ENCODE data around the gene AUTS2. TPM values are rescaled to one million over a fixed set of nuclear protein-coding genes. Genes with fewer than 3 reads are reported as not detected.
A peak's percentile ranks its signal among the peaks of the same experiment; 100 is the strongest.

AUTS2 gene
- total and polyA plus RNA-seq, 4 experiments from 2014 or later = 3.4 to 35.2 (median 25.5) TPM

DNA sequence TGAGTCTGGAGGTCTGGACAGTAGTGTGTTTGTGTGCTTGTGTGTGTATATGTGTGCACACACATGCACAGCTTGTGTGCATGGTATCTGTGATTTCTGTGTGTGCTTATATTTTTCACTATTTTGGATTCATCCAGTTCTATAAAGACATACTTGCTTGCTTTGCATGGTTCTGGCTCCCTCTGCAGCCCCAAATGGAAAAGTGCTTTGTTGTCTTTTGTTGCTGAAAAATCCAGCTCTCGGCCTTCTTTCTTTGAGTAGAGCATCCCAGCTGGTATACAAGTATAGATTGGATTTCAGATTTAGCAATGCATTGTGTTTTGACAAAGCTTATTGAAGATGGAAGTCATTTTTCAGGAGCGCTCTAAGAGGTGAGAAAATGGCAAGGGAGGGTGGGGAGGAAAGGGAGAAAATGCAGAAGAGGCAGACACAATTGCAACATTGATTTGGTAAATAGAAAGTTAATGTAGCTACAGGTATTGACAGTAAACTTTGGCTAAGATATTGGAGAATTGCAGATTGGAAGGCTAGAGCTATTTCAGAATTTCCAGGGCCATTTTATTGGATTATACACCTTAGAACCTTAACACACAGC lies 333.9 kb downstream of the AUTS2 start:
- no peak overlapping the region for H3K27ac Mint-ChIP-seq
- Histone ChIP-seq H3K36me3 (ENCODE audit: insufficient read depth, low read length) (no peaks in the 10 kb centered on the region), H3K9me3 (ENCODE audit: control insufficient read depth in 1 of 2, low read length in 2 of 2) (no peaks in the 10 kb centered on the region), H3K27ac (ENCODE audit: low read depth, low read length) (no peak overlapping the region), H3K4me3 (ENCODE audit: low read length in 2 of 2) (no peak overlapping the region), H3K27me3 (ENCODE audit: insufficient read depth, low read length) (no peaks in the 10 kb centered on the region), H3K4me1 (ENCODE audit: insufficient read depth, low read length) (no peaks in the 10 kb centered on the region)
- no peaks in the 10 kb centered on the region for H3K36me3 Mint-ChIP-seq
- H3K27me3 Mint-ChIP-seq = no peaks in the 10 kb centered on the region
- no peak for DNase-seq
- H3K4me3 Mint-ChIP-seq = no peak overlapping the region
- CTCF ChIA-PET (ENCODE audit: partially characterized antibody) = no interaction called here
- POLR2A ChIA-PET (ENCODE audit: partially characterized antibody) = no interaction called here
- peaks cover 0 to 8% (median 0%) of the 10 kb centered on the region in 8 donors for H3K9me3 Mint-ChIP-seq
- no peaks in the 10 kb centered on the region for H3K4me1 Mint-ChIP-seq
- intact Hi-C loops (cut with micrococcal nuclease) = no loop called here

DNA sequence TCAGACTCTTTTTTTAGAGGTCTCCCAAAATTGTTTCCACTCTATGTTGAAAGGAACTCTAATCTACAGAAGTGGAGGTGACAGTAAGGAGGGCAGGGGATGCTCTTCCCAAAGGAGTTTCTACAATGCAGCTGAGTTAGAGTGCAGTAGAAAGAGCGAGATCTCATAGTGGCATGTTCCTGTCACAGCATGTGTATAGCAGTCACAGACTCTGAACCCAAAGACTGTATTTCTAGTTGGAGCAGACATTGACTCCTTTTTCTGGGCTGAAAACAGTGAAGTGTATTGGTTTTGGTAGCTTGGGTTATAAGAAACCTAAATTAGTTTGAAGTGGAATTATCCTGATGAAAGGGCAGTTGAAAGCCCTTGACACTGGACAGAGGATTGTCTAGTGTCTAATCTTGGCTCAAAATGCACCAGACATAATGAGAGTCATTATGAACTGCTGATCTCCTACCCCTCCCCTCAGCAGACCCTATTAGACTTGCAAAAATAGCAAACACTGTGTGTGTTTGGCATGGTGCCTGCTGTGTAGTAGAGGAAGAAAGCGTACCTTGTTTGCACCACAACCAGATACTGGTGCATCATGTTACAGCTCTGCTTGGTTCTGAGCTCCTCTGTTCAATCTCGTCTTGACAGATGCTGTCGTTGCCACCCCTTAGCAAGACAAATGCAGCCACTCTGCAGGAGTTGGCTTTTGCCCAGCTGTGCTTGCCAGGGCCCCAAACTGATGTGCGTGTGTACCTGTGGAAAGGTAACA lies 336.0 kb downstream of the AUTS2 start:
- H3K36me3 Mint-ChIP-seq = no peaks in the 10 kb centered on the region
- Histone ChIP-seq H3K4me1 (ENCODE audit: insufficient read depth, low read length) (no peaks in the 10 kb centered on the region), H3K27ac (ENCODE audit: low read depth, low read length) (no peak overlapping the region), H3K4me3 (ENCODE audit: low read length in 2 of 2) (no peak overlapping the region), H3K27me3 (ENCODE audit: insufficient read depth, low read length) (no peaks in the 10 kb centered on the region), H3K36me3 (ENCODE audit: insufficient read depth, low read length) (no peaks in the 10 kb centered on the region), H3K9me3 (ENCODE audit: control insufficient read depth in 1 of 2, low read length in 2 of 2) (no peaks in the 10 kb centered on the region)
- CTCF ChIA-PET (ENCODE audit: partially characterized antibody) = no interaction called here
- POLR2A ChIA-PET (ENCODE audit: partially characterized antibody) = no interaction called here
- no peak for DNase-seq
- H3K9me3 Mint-ChIP-seq = peaks cover 0 to 5% (median 0%) of the 10 kb centered on the region in 8 donors
- H3K4me3 Mint-ChIP-seq = no peak overlapping the region
- H3K27me3 Mint-ChIP-seq = no peaks in the 10 kb centered on the region
- H3K4me1 Mint-ChIP-seq = no peaks in the 10 kb centered on the region
- H3K27ac Mint-ChIP-seq = no peak overlapping the region
- intact Hi-C loops (cut with micrococcal nuclease) = no loop called here

DNA sequence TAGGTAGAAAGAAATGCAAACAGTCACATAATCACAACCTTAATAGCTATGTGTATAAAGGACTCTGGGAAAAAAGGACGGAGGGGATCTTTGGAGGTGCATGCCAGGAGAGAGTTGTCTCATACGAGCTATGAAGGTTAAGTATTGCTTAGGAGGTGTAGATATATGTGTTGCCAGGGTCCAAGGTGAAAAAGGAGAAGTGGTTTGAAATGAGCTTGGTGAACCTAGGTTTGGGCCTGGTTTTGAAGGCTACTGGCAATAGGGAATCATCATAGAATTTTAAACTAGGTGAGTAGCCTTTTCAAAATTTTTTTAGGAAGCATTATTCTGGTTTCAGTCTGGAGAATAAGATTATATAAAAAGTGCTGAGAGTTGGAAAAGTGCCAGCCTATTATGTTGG lies 336.8 kb downstream of the AUTS2 start:
- H3K4me3 Mint-ChIP-seq = no peak overlapping the region
- Histone ChIP-seq H3K36me3 (ENCODE audit: insufficient read depth, low read length) (no peaks in the 10 kb centered on the region), H3K27ac (ENCODE audit: low read depth, low read length) (no peak overlapping the region), H3K4me1 (ENCODE audit: insufficient read depth, low read length) (no peaks in the 10 kb centered on the region), H3K27me3 (ENCODE audit: insufficient read depth, low read length) (no peaks in the 10 kb centered on the region), H3K9me3 (ENCODE audit: control insufficient read depth in 1 of 2, low read length in 2 of 2) (no peaks in the 10 kb centered on the region), H3K4me3 (ENCODE audit: low read length in 2 of 2) (no peak overlapping the region)
- POLR2A ChIA-PET (ENCODE audit: partially characterized antibody) = no interaction called here
- H3K27ac Mint-ChIP-seq = no peak overlapping the region
- no peak for DNase-seq
- H3K9me3 Mint-ChIP-seq = peaks cover 0 to 5% (median 0%) of the 10 kb centered on the region in 8 donors
- no peaks in the 10 kb centered on the region for H3K27me3 Mint-ChIP-seq
- intact Hi-C loops (cut with micrococcal nuclease) = no loop called here
- CTCF ChIA-PET (ENCODE audit: partially characterized antibody) = no interaction called here
- no peaks in the 10 kb centered on the region for H3K4me1 Mint-ChIP-seq
- no peaks in the 10 kb centered on the region for H3K36me3 Mint-ChIP-seq

DNA sequence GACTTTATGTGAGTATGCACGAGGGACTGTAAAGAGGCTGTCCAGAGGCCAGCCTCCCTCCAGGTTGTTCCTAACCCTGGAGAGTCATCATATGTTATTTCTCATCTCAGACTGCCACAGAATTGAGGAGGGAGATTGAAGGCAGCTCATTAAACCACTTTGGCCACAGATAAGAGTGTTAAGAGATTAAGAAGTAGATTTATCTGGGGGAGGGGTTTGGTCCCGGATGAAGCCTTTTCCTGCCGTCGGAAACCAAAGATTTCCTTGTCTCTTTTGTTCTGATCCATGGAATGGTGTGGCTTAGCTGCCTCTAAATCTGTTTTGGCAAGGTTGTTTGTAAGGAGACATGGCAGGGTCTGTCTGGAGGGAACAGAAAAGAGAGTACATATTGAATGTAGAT lies 338.8 kb downstream of the AUTS2 start:
- Histone ChIP-seq H3K27me3 (ENCODE audit: insufficient read depth, low read length) (no peaks in the 10 kb centered on the region), H3K36me3 (ENCODE audit: insufficient read depth, low read length) (no peaks in the 10 kb centered on the region), H3K4me1 (ENCODE audit: insufficient read depth, low read length) (no peaks in the 10 kb centered on the region), H3K27ac (ENCODE audit: low read depth, low read length) (no peak overlapping the region), H3K4me3 (ENCODE audit: low read length in 2 of 2) (no peak overlapping the region), H3K9me3 (ENCODE audit: control insufficient read depth in 1 of 2, low read length in 2 of 2) (no peaks in the 10 kb centered on the region)
- ChIA-PET POLR2A (ENCODE audit: partially characterized antibody) (no interaction called here), CTCF (ENCODE audit: partially characterized antibody) (no interaction called here)
- no peaks in the 10 kb centered on the region for H3K36me3 Mint-ChIP-seq
- intact Hi-C loops (cut with micrococcal nuclease) = no loop called here
- H3K27ac Mint-ChIP-seq = no peak overlapping the region
- H3K4me1 Mint-ChIP-seq = peaks cover 0 to 9% (median under 1%) of the 10 kb centered on the region in 4 donors
- peaks cover 0 to 5% (median 0%) of the 10 kb centered on the region in 8 donors for H3K9me3 Mint-ChIP-seq
- H3K4me3 Mint-ChIP-seq = no peak overlapping the region
- peaks cover 0 to 1% of the 10 kb centered on the region in 2 donors for H3K27me3 Mint-ChIP-seq
- DNase-seq = no peak

DNA sequence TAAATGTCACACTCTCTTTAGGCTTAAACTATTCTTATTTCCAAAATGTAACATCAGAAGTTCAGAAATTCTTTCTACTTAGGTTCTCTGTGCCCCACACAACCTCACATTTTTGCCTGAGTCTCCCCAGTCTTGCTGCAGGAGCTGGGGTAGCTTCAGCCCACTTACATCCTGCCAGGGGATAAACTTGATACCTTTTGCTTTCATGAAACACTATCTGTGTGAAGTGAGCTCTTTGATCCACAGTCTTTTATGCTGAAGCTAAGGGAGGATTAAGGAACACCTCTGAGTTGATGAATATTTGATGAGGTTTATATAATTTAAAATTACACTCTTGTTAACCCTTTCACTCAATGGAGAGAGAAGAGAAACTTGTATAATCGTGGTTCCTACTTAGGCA lies 341.0 kb downstream of the AUTS2 start:
- intact Hi-C loops (cut with micrococcal nuclease) = no loop called here
- no peak for DNase-seq

DNA sequence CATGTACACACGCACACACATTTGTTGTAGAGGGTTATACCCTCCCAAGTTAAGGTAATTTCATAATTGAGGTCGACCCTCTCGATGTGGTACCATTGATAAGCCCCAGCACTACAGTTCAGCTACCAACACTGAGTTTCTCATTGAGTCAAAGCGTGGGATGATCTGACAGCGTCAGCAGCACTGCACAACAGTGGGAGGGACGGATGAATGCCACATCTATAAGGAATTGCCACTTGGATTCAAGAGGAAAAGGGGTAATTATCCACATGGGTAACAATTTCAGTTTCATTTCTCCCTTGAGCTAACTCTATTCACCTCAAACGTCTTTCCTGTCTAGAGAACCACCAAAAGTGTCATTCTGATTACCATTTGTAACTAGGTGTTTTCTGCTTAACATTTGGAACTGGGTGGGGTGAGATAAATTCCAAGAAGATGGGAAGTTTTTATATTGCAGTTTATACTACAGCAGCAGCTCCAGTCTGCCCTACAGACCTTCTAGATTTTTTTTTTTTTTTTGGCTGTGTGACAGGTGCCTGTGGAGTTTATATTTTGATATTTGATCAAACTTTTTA lies 342.9 kb downstream of the AUTS2 start:
- Histone ChIP-seq H3K4me1 (ENCODE audit: insufficient read depth, low read length) (no peaks in the 10 kb centered on the region), H3K4me3 (ENCODE audit: low read length in 2 of 2) (no peak overlapping the region), H3K36me3 (ENCODE audit: insufficient read depth, low read length) (no peaks in the 10 kb centered on the region), H3K27me3 (ENCODE audit: insufficient read depth, low read length) (no peaks in the 10 kb centered on the region), H3K27ac (ENCODE audit: low read depth, low read length) (no peak overlapping the region), H3K9me3 (ENCODE audit: control insufficient read depth in 1 of 2, low read length in 2 of 2) (no peaks in the 10 kb centered on the region)
- no peaks in the 10 kb centered on the region for H3K36me3 Mint-ChIP-seq
- H3K27me3 Mint-ChIP-seq = peaks cover 0 to 1% of the 10 kb centered on the region in 2 donors
- no peak overlapping the region for H3K27ac Mint-ChIP-seq
- DNase-seq = no peak
- ChIA-PET CTCF (ENCODE audit: partially characterized antibody) (no interaction called here), POLR2A (ENCODE audit: partially characterized antibody) (no interaction called here)
- peak overlapping the region in 1 of 8 donors; percentile 23 for H3K4me3 Mint-ChIP-seq
- peaks cover 0 to 9% (median under 1%) of the 10 kb centered on the region in 4 donors for H3K4me1 Mint-ChIP-seq
- no peaks in the 10 kb centered on the region for H3K9me3 Mint-ChIP-seq
- intact Hi-C loops (cut with micrococcal nuclease) = no loop called here

More for the DNA sequence above, 341.0 kb downstream of the AUTS2 start:
- CTCF ChIA-PET (ENCODE audit: partially characterized antibody) = no interaction called here
- H3K27me3 Mint-ChIP-seq = peaks cover 0 to 1% of the 10 kb centered on the region in 2 donors
- Histone ChIP-seq H3K36me3 (ENCODE audit: insufficient read depth, low read length) (no peaks in the 10 kb centered on the region), H3K4me1 (ENCODE audit: insufficient read depth, low read length) (no peaks in the 10 kb centered on the region), H3K27ac (ENCODE audit: low read depth, low read length) (no peak overlapping the region), H3K4me3 (ENCODE audit: low read length in 2 of 2) (no peak overlapping the region), H3K27me3 (ENCODE audit: insufficient read depth, low read length) (no peaks in the 10 kb centered on the region), H3K9me3 (ENCODE audit: control insufficient read depth in 1 of 2, low read length in 2 of 2) (no peaks in the 10 kb centered on the region)
- H3K4me1 Mint-ChIP-seq = peaks cover 0 to 9% (median under 1%) of the 10 kb centered on the region in 4 donors
- H3K9me3 Mint-ChIP-seq = peaks cover 0 to 5% (median 0%) of the 10 kb centered on the region in 8 donors
- H3K27ac Mint-ChIP-seq = no peak overlapping the region
- H3K4me3 Mint-ChIP-seq = no peak overlapping the region
- POLR2A ChIA-PET (ENCODE audit: partially characterized antibody) = no interaction called here
- no peaks in the 10 kb centered on the region for H3K36me3 Mint-ChIP-seq

DNA sequence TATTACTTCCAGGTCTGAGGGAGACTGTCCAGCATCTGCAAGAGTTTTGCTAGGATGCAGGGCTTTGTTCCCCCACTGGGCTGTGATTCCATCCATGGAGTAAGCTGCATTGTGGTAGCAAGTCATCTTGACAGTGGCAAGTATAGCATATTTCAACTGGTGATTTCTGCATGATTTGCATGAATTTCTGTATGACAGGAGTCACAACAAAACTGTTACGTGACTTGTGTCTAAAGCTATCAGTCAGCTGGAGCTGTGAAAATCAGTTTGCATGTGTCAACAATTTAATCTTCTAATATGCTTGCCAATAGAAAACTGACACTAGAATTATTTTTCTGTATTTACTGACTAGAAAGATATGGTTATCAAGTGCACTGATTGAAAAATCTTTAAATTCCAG lies 344.3 kb downstream of the AUTS2 start:
- CTCF ChIA-PET (ENCODE audit: partially characterized antibody) = no interaction called here
- intact Hi-C loops (cut with micrococcal nuclease) = no loop called here
- POLR2A ChIA-PET (ENCODE audit: partially characterized antibody) = no interaction called here

More for the DNA sequence above, 344.3 kb downstream of the AUTS2 start:
- H3K4me1 Mint-ChIP-seq = peaks cover 0 to 9% (median under 1%) of the 10 kb centered on the region in 4 donors
- no peak overlapping the region for H3K27ac ChIP-seq (ENCODE audit: low read depth, low read length)
- peaks cover 0 to 1% of the 10 kb centered on the region in 2 donors for H3K27me3 Mint-ChIP-seq
- no peaks in the 10 kb centered on the region for H3K36me3 ChIP-seq (ENCODE audit: insufficient read depth, low read length)
- no peak overlapping the region for H3K4me3 ChIP-seq (ENCODE audit: low read length in 2 of 2)
- H3K9me3 Mint-ChIP-seq = no peaks in the 10 kb centered on the region
- no peaks in the 10 kb centered on the region for H3K36me3 Mint-ChIP-seq
- H3K4me3 Mint-ChIP-seq = no peak overlapping the region
- no peaks in the 10 kb centered on the region for H3K27me3 ChIP-seq (ENCODE audit: insufficient read depth, low read length)
- H3K9me3 ChIP-seq (ENCODE audit: control insufficient read depth in 1 of 2, low read length in 2 of 2) = no peaks in the 10 kb centered on the region
- no peaks in the 10 kb centered on the region for H3K4me1 ChIP-seq (ENCODE audit: insufficient read depth, low read length)
- no peak overlapping the region for H3K27ac Mint-ChIP-seq
- no peak for DNase-seq

Measured in CD4-positive, alpha-beta memory T cell (primary cell).